HUES48 (cell line): ENCODE results near the gene NTN3.

ENCODE experiments used
- H3K27ac ChIP-seq: one replicate; pipeline ENCODE4 v1.7.0; 2013; ENCODE audit warnings: low read depth, low read length, inconsistent platforms
- H3K27me3 ChIP-seq: 2 replicates; pipeline ENCODE4 v1.6.1; 2013; ENCODE audit warnings: mild to moderate bottlenecking, low read length; ENCODE audit not compliant: control insufficient read depth, insufficient read depth
- H3K36me3 ChIP-seq: 2 replicates; pipeline ENCODE4 v1.6.1; 2013; ENCODE audit warnings: low read length; ENCODE audit not compliant: control insufficient read depth, insufficient read depth
- H3K4me1 ChIP-seq: 2 replicates; pipeline ENCODE4 v1.6.1; 2013; ENCODE audit warnings: mild to moderate bottlenecking, low read length; ENCODE audit not compliant: control insufficient read depth, insufficient read depth
- H3K4me3 ChIP-seq: 2 replicates; pipeline ENCODE4 v1.5.1; 2013; ENCODE audit warnings: mild to moderate bottlenecking, low read depth, low read length
- H3K9ac ChIP-seq: 2 replicates; pipeline ENCODE4 v1.6.1; 2013; ENCODE audit warnings: mild to moderate bottlenecking, low read depth, low read length, moderate library complexity
- H3K9me3 ChIP-seq: 2 replicates; pipeline ENCODE4 v1.6.1; 2013; ENCODE audit warnings: low read length; ENCODE audit not compliant: control insufficient read depth, insufficient read depth

Gene NTN3

GRCh38 chr16:2468233-2468724 lies 2.8 kb upstream of the NTN3 start:
- H3K4me3 ChIP-seq, result peak overlapping the region; percentile 60
- no peaks in the 10 kb centered on the region for H3K9me3 ChIP-seq
- H3K27ac ChIP-seq, result no peak overlapping the region
- peak overlapping the region; percentile 48; the same call in 1 of the 2 replicates for H3K9ac ChIP-seq
- H3K27me3 ChIP-seq, result peaks cover 46% of the 10 kb centered on the region
- peaks cover 16% of the 10 kb centered on the region for H3K4me1 ChIP-seq
- H3K36me3 ChIP-seq, result no peaks in the 10 kb centered on the region; the same call in 1 of the 2 replicates

GRCh38 chr16:2468725-2469398 lies 2.2 kb upstream of the NTN3 start:
- H3K9ac ChIP-seq, result no peak overlapping the region
- peaks cover 50% of the 10 kb centered on the region for H3K27me3 ChIP-seq
- H3K4me1 ChIP-seq, result peaks cover 16% of the 10 kb centered on the region
- H3K9me3 ChIP-seq, result no peaks in the 10 kb centered on the region
- H3K36me3 ChIP-seq, result no peaks in the 10 kb centered on the region; the same call in 1 of the 2 replicates
- peak overlapping the region; percentile 60 for H3K4me3 ChIP-seq
- no peak overlapping the region for H3K27ac ChIP-seq

GRCh38 chr16:2469399-2470233 lies 1.5 kb upstream of the NTN3 start:
- no peak overlapping the region for H3K9ac ChIP-seq
- no peaks in the 10 kb centered on the region for H3K36me3 ChIP-seq
- peaks cover 57% of the 10 kb centered on the region for H3K27me3 ChIP-seq
- H3K4me3 ChIP-seq, result no peak overlapping the region
- peaks cover 16% of the 10 kb centered on the region for H3K4me1 ChIP-seq
- H3K27ac ChIP-seq, result no peak overlapping the region
- no peaks in the 10 kb centered on the region for H3K9me3 ChIP-seq

GRCh38 chr16:2470234-2470601 lies 879 bp upstream of the NTN3 start:
- H3K4me3 ChIP-seq, result no peak overlapping the region
- no peaks in the 10 kb centered on the region for H3K9me3 ChIP-seq
- H3K36me3 ChIP-seq, result no peaks in the 10 kb centered on the region
- peaks cover 58% of the 10 kb centered on the region for H3K27me3 ChIP-seq
- H3K9ac ChIP-seq, result no peak overlapping the region
- no peak overlapping the region for H3K27ac ChIP-seq
- peaks cover 16% of the 10 kb centered on the region for H3K4me1 ChIP-seq

- Histone ChIP-seq H3K9me3 (no peaks in the 10 kb centered on the region), H3K27ac (no peak overlapping the region), H3K4me1 (peaks cover 16% of the 10 kb centered on the region), H3K4me3 (no peak overlapping the region), H3K36me3 (no peaks in the 10 kb centered on the region), H3K27me3 (peaks cover 58% of the 10 kb centered on the region), H3K9ac (no peak overlapping the region)
Observed at GRCh38 chr16:2470603-2471015, 488 bp upstream of the NTN3 start.

GRCh38 chr16:2471653-2472487 lies 773 bp downstream of the NTN3 start:
- H3K4me3 ChIP-seq, result peak overlapping the region; percentile 42; the same call in 1 of the 2 replicates
- H3K27ac ChIP-seq, result no peak overlapping the region
- H3K9ac ChIP-seq, result no peak overlapping the region
- H3K27me3 ChIP-seq, result peaks cover 65% of the 10 kb centered on the region
- H3K36me3 ChIP-seq, result no peaks in the 10 kb centered on the region
- no peaks in the 10 kb centered on the region for H3K9me3 ChIP-seq
- peaks cover 20% of the 10 kb centered on the region for H3K4me1 ChIP-seq

GRCh38 chr16:2472488-2472864 lies 1.4 kb downstream of the NTN3 start:
- peaks cover 20% of the 10 kb centered on the region for H3K4me1 ChIP-seq
- H3K9me3 ChIP-seq, result no peaks in the 10 kb centered on the region
- H3K27me3 ChIP-seq, result peaks cover 65% of the 10 kb centered on the region
- no peak overlapping the region for H3K4me3 ChIP-seq
- H3K27ac ChIP-seq, result no peak overlapping the region
- H3K36me3 ChIP-seq, result no peaks in the 10 kb centered on the region
- no peak overlapping the region for H3K9ac ChIP-seq

GRCh38 chr16:2472885-2473445 lies 1.9 kb downstream of the NTN3 start:
- Histone ChIP-seq H3K4me1 (peaks cover 20% of the 10 kb centered on the region), H3K27me3 (peaks cover 65% of the 10 kb centered on the region), H3K4me3 (0 out of 2 replicates have a peak overlapping the region, but pooled peaks have one; percentile 30)

GRCh38 chr16:2473446-2473926 lies 2.4 kb downstream of the NTN3 start:
- Histone ChIP-seq H3K27me3 (peaks cover 61% of the 10 kb centered on the region), H3K27ac (no peak overlapping the region), H3K4me1 (peaks cover 20% of the 10 kb centered on the region), H3K4me3 (peak overlapping the region; percentile 30; the same call in 1 of the 2 replicates), H3K9me3 (no peaks in the 10 kb centered on the region), H3K36me3 (no peaks in the 10 kb centered on the region), H3K9ac (no peak overlapping the region)

More at GRCh38 chr16:2472885-2473445, 1.9 kb downstream of the NTN3 start:
- Histone ChIP-seq H3K27ac (no peak overlapping the region), H3K36me3 (no peaks in the 10 kb centered on the region), H3K9me3 (no peaks in the 10 kb centered on the region), H3K9ac (no peak overlapping the region)
